ENCODE data around the gene ZFP91. TPM values are rescaled to one million over a fixed set of nuclear protein-coding genes. Genes with fewer than 3 reads are reported as not detected.

The ZFP91 gene
- total and polyA plus RNA-seq, 2 of the 4 experiments (the other 2 are of a cell fraction) = 20.7 to 25.3 TPM

Other genes starting within 250 kb of the ZFP91 start
- not detected in 2 replicates for gene OR5B17, start 220.0 kb upstream of the ZFP91 start, total RNA-seq (2012; rRNA removed)
- gene OR5B17, start 220.0 kb upstream of the ZFP91 start, polyA plus RNA-seq (2012; rRNA removed) = not detected in 2 replicates
- not detected in 2 replicates for gene OR5B3, start 172.2 kb upstream of the ZFP91 start, total RNA-seq (2012; rRNA removed)
- gene OR5B3, start 172.2 kb upstream of the ZFP91 start, polyA plus RNA-seq (2012; rRNA removed) = not detected in 2 replicates
- under 0.01 TPM in 1 of 2 replicates, not detected in the other for gene OR5B2, start 150.9 kb upstream of the ZFP91 start, total RNA-seq (2012; rRNA removed)
- gene OR5B2, start 150.9 kb upstream of the ZFP91 start, polyA plus RNA-seq (2012; rRNA removed) = not detected in 2 replicates
- not detected in 2 replicates for gene OR5B12, start 136.8 kb upstream of the ZFP91 start, total RNA-seq (2012; rRNA removed)
- gene OR5B12, start 136.8 kb upstream of the ZFP91 start, polyA plus RNA-seq (2012; rRNA removed) = not detected in 2 replicates
- gene OR5B21, start 71.0 kb upstream of the ZFP91 start, total RNA-seq (2012; rRNA removed) = not detected in 2 replicates
- not detected in 2 replicates for gene OR5B21, start 71.0 kb upstream of the ZFP91 start, polyA plus RNA-seq (2012; rRNA removed)
- 11.9 and 13.4 TPM in 2 replicates for gene LPXN, start 3.2 kb upstream of the ZFP91 start, total RNA-seq (2012; rRNA removed)
- 15.2 and 15.7 TPM in 2 replicates for gene LPXN, start 3.2 kb upstream of the ZFP91 start, polyA plus RNA-seq (2012; rRNA removed)
- gene CNTF, start 43.6 kb downstream of the ZFP91 start, total RNA-seq (2012; rRNA removed) = 2.3 and 3.3 TPM in 2 replicates
- 1.1 and 1.2 TPM in 2 replicates for gene CNTF, start 43.6 kb downstream of the ZFP91 start, polyA plus RNA-seq (2012; rRNA removed)
- gene GLYAT, start 152.9 kb downstream of the ZFP91 start, total RNA-seq (2012; rRNA removed) = not detected in 2 replicates
- gene GLYAT, start 152.9 kb downstream of the ZFP91 start, polyA plus RNA-seq (2012; rRNA removed) = not detected in 2 replicates